ENCODE data around the gene RELB.

The RELB gene

DNA sequence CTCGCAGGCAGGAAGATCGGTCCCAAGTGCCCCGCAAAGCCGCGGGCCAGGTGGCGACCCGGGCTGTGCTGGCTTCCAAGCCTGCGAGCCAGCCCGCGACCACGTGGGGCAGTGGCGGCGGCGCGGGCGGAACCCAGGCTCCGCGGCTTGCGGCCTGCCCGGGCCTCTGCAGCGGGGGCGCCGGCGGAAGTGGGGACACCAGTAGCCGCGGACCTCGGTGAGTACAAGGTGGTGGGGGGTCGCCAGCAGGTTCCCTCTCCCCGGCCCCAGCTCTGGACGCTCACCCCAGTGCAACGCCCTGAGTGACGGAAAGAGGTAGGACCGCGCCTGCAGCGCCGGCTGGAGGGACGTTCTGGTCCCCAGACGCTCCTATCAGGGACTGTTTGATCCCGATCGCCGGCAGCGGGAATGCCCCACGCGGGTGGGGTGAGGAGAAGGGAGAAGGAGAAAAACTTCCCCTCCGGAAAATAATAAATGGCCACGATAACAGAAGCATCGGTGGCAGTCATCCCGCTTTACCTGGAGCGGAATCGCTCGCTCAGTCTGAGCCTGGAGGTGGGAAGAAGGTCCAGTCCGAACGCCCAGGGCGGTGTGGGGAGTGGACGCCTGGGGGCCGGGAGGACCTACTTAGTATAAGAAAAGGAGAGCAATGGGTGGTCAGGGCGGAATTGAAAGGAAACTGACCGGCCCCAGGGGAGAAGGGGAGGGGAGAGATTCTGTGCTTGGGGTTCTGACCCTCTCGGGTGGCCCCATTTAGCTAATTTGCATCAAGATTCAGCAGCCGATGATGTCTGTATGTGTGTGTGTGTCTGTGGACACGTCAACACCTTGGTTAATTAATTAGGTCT is 78.0 kb downstream of the RELB start, which contains the start of gene GEMIN7:
Gene GEMIN7 (plus strand): TSS at position 198 of the 848 bp plus-strand sequence. CDS start 10,855 bp downstream, outside the sequence.
- DNase-seq (ENCODE audit: low read depth in 2 of 2) = peak; percentile 58 to 67

GRCh38 chr19:45079911-45080370 is 78.7 kb downstream of the RELB start:
- DNase-seq (ENCODE audit: low read depth in 2 of 2) = no peak

DNA sequence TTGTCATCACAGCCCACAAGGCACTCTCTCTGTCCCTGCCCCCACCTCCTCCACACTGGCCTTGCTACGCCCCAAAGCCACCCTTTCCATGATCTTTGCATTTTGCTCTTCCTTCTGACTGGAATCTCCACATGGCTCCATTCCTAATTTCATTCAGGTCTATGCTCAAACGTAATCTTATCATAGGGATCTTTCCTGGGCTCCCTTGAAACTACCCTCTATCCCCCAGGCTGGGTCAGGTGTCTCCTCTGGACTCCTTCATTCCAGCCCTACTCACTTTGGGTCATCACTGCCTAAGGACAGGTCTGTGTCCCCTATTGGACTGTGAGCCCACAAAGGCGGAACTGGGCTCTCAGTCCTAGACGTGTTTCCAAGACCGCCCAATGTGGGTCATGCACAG is 80.9 kb downstream of the RELB start:
- DNase-seq (ENCODE audit: low read depth in 2 of 2) = no peak

DNA sequence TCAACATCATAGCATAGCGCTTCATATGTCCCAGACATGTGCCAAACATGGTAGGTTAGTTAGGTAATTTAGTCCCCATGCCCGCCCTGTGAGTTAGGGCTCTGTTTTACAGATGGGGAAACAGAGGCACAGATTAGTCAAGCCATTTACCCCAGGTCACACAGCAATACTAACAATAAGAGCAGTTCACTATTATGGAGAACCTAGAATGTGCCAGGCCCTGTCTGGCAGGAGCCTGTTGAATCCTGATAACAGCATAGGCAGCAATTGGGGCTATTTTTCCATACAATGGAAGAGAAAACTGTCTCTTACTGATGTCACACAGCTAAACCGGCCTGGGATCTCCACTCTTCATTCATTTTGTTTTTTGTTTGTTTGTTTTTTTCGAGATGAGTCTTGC is 85.2 kb downstream of the RELB start:
- no peak for DNase-seq (ENCODE audit: low read depth in 2 of 2)

- DNase-seq (ENCODE audit: low read depth in 2 of 2) = peak in 1 of 2 donors; percentile 41
These were observed 86.3 kb downstream of the RELB start for GRCh38 chr19:45087531-45087930.
